ENCODE data around the gene LMAN1.

- TF ChIP-seq EZH2phosphoT487 (IDR thresholded peaks at IDR 0.05; ENCODE audit: borderline replicate concordance) (no peak), CTCF (conservative IDR thresholded peaks at IDR 0.05; ENCODE audit: low read length) (no peak)
Observed at GRCh38 chr18:59376351-59376935, 17.4 kb upstream of the LMAN1 start.
